ENCODE measurements around the gene YLPM1.

Gene YLPM1

GRCh38 chr14:74792249-74793039 lies 29.3 kb downstream of the YLPM1 start:
- no peak for DNase-seq

- DNase-seq = no peak
Observed at GRCh38 chr14:74793506-74794155, 30.5 kb downstream of the YLPM1 start.

- no peak for DNase-seq
Observed at GRCh38 chr14:74794947-74795346, 31.8 kb downstream of the YLPM1 start.

GRCh38 chr14:74799765-74800164 lies 36.6 kb downstream of the YLPM1 start:
- no peak for DNase-seq

- DNase-seq = no peak
Observed at GRCh38 chr14:74800780-74801179, 37.7 kb downstream of the YLPM1 start.

- DNase-seq = no peak
Observed at GRCh38 chr14:74801396-74801795, 38.3 kb downstream of the YLPM1 start.

GRCh38 chr14:74804219-74804825 lies 41.2 kb downstream of the YLPM1 start:
- no peak for DNase-seq

GRCh38 chr14:74807853-74808545 lies 44.9 kb downstream of the YLPM1 start:
- DNase-seq = no peak

GRCh38 chr14:74816124-74816523 lies 53.0 kb downstream of the YLPM1 start:
- no peak for DNase-seq

- no peak for DNase-seq
Observed at GRCh38 chr14:74820288-74820687, 57.2 kb downstream of the YLPM1 start.

GRCh38 chr14:74821267-74821915 lies 58.3 kb downstream of the YLPM1 start:
- no peak for DNase-seq

- DNase-seq = no peak
Observed at GRCh38 chr14:74824997-74825396, 61.9 kb downstream of the YLPM1 start.

GRCh38 chr14:74826574-74826973 lies 63.5 kb downstream of the YLPM1 start:
- no peak for DNase-seq

GRCh38 chr14:74829251-74829650 lies 66.1 kb downstream of the YLPM1 start:
- DNase-seq = no peak

GRCh38 chr14:74832849-74833248 lies 69.7 kb downstream of the YLPM1 start:
- DNase-seq = no peak

GRCh38 chr14:74834692-74835392 lies 71.7 kb downstream of the YLPM1 start:
- DNase-seq = no peak

- no peak for DNase-seq
Observed at GRCh38 chr14:74835645-74836250, 72.6 kb downstream of the YLPM1 start.

GRCh38 chr14:74836251-74836960 lies 73.3 kb downstream of the YLPM1 start:
- DNase-seq = no peak

- DNase-seq = no peak
Observed at GRCh38 chr14:74838166-74838565, 75.0 kb downstream of the YLPM1 start.

GRCh38 chr14:74840603-74841030 lies 77.5 kb downstream of the YLPM1 start:
- DNase-seq = no peak

Measured in femur (tissue), 1 donor.